ENCODE data around the gene SIL1.
A peak's percentile ranks its signal among the peaks of the same experiment; 100 is the strongest.

Gene SIL1

GRCh38 chr5:139141446-139142204 is 56.5 kb downstream of the SIL1 start:
- TF ChIP-seq CTCF (IDR thresholded peaks at IDR 0.05; ENCODE audit: low read depth, low read length): no peak
- DNase-seq (ENCODE audit: low read depth in 2 of 2): peak; percentile 85 to 87
- H3K4me3 ChIP-seq (replicated peaks in 1 of 2; ENCODE audit: low read depth in 2 of 2, low read length in 2 of 2): no peak overlapping the region

- peak; percentile 18 to 22 for DNase-seq (ENCODE audit: low read depth in 2 of 2)
- H3K4me3 ChIP-seq (replicated peaks in 1 of 2; ENCODE audit: low read depth in 2 of 2, low read length in 2 of 2): no peak overlapping the region
- TF ChIP-seq CTCF (IDR thresholded peaks at IDR 0.05; ENCODE audit: low read depth, low read length): no peak
Measured at GRCh38 chr5:139140591-139141071, 57.5 kb downstream of the SIL1 start.

GRCh38 chr5:139138809-139139208 is 59.4 kb downstream of the SIL1 start:
- H3K4me3 ChIP-seq (replicated peaks in 1 of 2; ENCODE audit: low read depth in 2 of 2, low read length in 2 of 2): no peak overlapping the region
- DNase-seq (ENCODE audit: low read depth in 2 of 2): peak; percentile 43 to 50
- no peak for TF ChIP-seq CTCF (IDR thresholded peaks at IDR 0.05; ENCODE audit: low read depth, low read length)

- no peak overlapping the region for H3K4me3 ChIP-seq (replicated peaks in 1 of 2; ENCODE audit: low read depth in 2 of 2, low read length in 2 of 2)
- TF ChIP-seq CTCF (IDR thresholded peaks at IDR 0.05; ENCODE audit: low read depth, low read length): no peak
- peak in 1 of 2 donors; percentile 38 for DNase-seq (ENCODE audit: low read depth in 2 of 2)
Measured at GRCh38 chr5:139138109-139138508, 60.1 kb downstream of the SIL1 start.

GRCh38 chr5:139137697-139138096 is 60.5 kb downstream of the SIL1 start:
- peak; percentile 42 for TF ChIP-seq CTCF (IDR thresholded peaks at IDR 0.05; ENCODE audit: low read depth, low read length)
- no peak overlapping the region for H3K4me3 ChIP-seq (replicated peaks in 1 of 2; ENCODE audit: low read depth in 2 of 2, low read length in 2 of 2)
- DNase-seq (ENCODE audit: low read depth in 2 of 2): peak; percentile 57 to 72

GRCh38 chr5:139134906-139135305 is 63.3 kb downstream of the SIL1 start:
- H3K4me3 ChIP-seq (replicated peaks in 1 of 2; ENCODE audit: low read depth in 2 of 2, low read length in 2 of 2): no peak overlapping the region
- DNase-seq (ENCODE audit: low read depth in 2 of 2): no peak
- TF ChIP-seq CTCF (IDR thresholded peaks at IDR 0.05; ENCODE audit: low read depth, low read length): no peak
